ENCODE measurements around the gene CPLX1. TPM values are rescaled to one million over a fixed set of nuclear protein-coding genes. Genes with fewer than 3 reads are reported as not detected.

CPLX1 gene
- total RNA-seq, 1 donor from 2014 or later: 115 TPM

- Mint-ChIP-seq H3K27me3 (ENCODE audit: unreplicated experiment) (peaks cover 12% of the 10 kb centered on the region), H3K4me3 (ENCODE audit: unreplicated experiment) (no peak overlapping the region), H3K9me3 (ENCODE audit: unreplicated experiment) (peaks cover 7% of the 10 kb centered on the region), H3K4me1 (ENCODE audit: low read depth, unreplicated experiment) (peaks cover 3% of the 10 kb centered on the region), H3K36me3 (ENCODE audit: unreplicated experiment) (peaks cover under 1% of the 10 kb centered on the region), H3K27ac (ENCODE audit: unreplicated experiment) (no peak overlapping the region)
- no peak for TF ChIP-seq CTCF (IDR thresholded peaks at IDR 0.05; ENCODE audit: partially characterized antibody, unreplicated experiment)
- DNase-seq: no peak
Observed at GRCh38 chr4:827209-828081, 1.5 kb upstream of the CPLX1 start.

GRCh38 chr4:826508-827208 lies 729 bp upstream of the CPLX1 start:
- Mint-ChIP-seq H3K4me1 (ENCODE audit: low read depth, unreplicated experiment) (peaks cover 7% of the 10 kb centered on the region), H3K27me3 (ENCODE audit: unreplicated experiment) (peaks cover 18% of the 10 kb centered on the region), H3K4me3 (ENCODE audit: unreplicated experiment) (no peak overlapping the region), H3K9me3 (ENCODE audit: unreplicated experiment) (peaks cover 11% of the 10 kb centered on the region), H3K27ac (ENCODE audit: unreplicated experiment) (no peak overlapping the region), H3K36me3 (ENCODE audit: unreplicated experiment) (peaks cover 8% of the 10 kb centered on the region)
- no peak for TF ChIP-seq CTCF (IDR thresholded peaks at IDR 0.05; ENCODE audit: partially characterized antibody, unreplicated experiment)
- peak; percentile 71 for DNase-seq

GRCh38 chr4:825063-825970 lies 612 bp downstream of the CPLX1 start:
- no peak for DNase-seq
- TF ChIP-seq CTCF (IDR thresholded peaks at IDR 0.05; ENCODE audit: partially characterized antibody, unreplicated experiment): no peak
- H3K4me3 Mint-ChIP-seq (ENCODE audit: unreplicated experiment): peak overlapping the region; percentile 83
- H3K27ac Mint-ChIP-seq (ENCODE audit: unreplicated experiment): no peak overlapping the region
- peaks cover 13% of the 10 kb centered on the region for H3K9me3 Mint-ChIP-seq (ENCODE audit: unreplicated experiment)
- peaks cover 8% of the 10 kb centered on the region for H3K36me3 Mint-ChIP-seq (ENCODE audit: unreplicated experiment)
- H3K27me3 Mint-ChIP-seq (ENCODE audit: unreplicated experiment): peaks cover 19% of the 10 kb centered on the region
- peaks cover 7% of the 10 kb centered on the region for H3K4me1 Mint-ChIP-seq (ENCODE audit: low read depth, unreplicated experiment)

GRCh38 chr4:824461-825062 lies 1.4 kb downstream of the CPLX1 start:
- H3K4me1 Mint-ChIP-seq (ENCODE audit: low read depth, unreplicated experiment): peaks cover 7% of the 10 kb centered on the region
- peaks cover 8% of the 10 kb centered on the region for H3K36me3 Mint-ChIP-seq (ENCODE audit: unreplicated experiment)
- peak; percentile 60 for DNase-seq
- no peak for TF ChIP-seq CTCF (IDR thresholded peaks at IDR 0.05; ENCODE audit: partially characterized antibody, unreplicated experiment)
- H3K27ac Mint-ChIP-seq (ENCODE audit: unreplicated experiment): no peak overlapping the region
- H3K4me3 Mint-ChIP-seq (ENCODE audit: unreplicated experiment): peak overlapping the region; percentile 83
- peaks cover 14% of the 10 kb centered on the region for H3K9me3 Mint-ChIP-seq (ENCODE audit: unreplicated experiment)
- H3K27me3 Mint-ChIP-seq (ENCODE audit: unreplicated experiment): peaks cover 18% of the 10 kb centered on the region

Measured in glutamatergic neuron (in vitro differentiated cells).